HEK293 (cell line): ENCODE data around the gene CDK3.

Experiments
- CTCF ChIA-PET: fragments of 350-600 bp; formaldehyde crosslinking; extraction: SDS; loops from one replicate; lab custom pipeline; 2021; ENCODE audit warnings: antibody characterized with exemption; lab: Yijun Ruan, JAX
- POLR2A ChIA-PET: fragments of 300-600 bp; formaldehyde crosslinking; extraction: SDS; loops from one replicate; lab custom pipeline; 2020; ENCODE audit warnings: antibody characterized with exemption, inconsistent platforms; lab: Yijun Ruan, JAX
- H3K27ac ChIP-seq: fragments of 200-500 bp; sonication (Bioruptor generic); 2 replicates; pipeline ENCODE4 v1.5.1; 2014; ENCODE audit warnings: low read depth, low read length, control low read depth, inconsistent platforms; ENCODE audit errors: extremely low read depth
- H3K36me3 ChIP-seq, 2 experiments: fragments of 200-500 bp in 1 of 2; sonication (Bioruptor generic) in 1 of 2; 1 replicate in 1 of 2; 2 replicates in 1 of 2; pipeline ENCODE4 v1.5.1; 2014 to 2017; ENCODE audit warnings: inconsistent platforms in 2 of 2, low read length in 2 of 2; ENCODE audit not compliant: control insufficient read depth in 2 of 2, insufficient read depth in 1 of 2
- H3K4me1 ChIP-seq: fragments of 200-500 bp; sonication (Bioruptor generic); 2 replicates; pipeline ENCODE4 v1.5.1; 2014; ENCODE audit warnings: mild to moderate bottlenecking, low read length, inconsistent platforms; ENCODE audit not compliant: control insufficient read depth, insufficient read depth
- H3K4me3 ChIP-seq: 2 replicates; pipeline ENCODE4 v1.5.1; 2011; ENCODE audit warnings: low read depth, mild to moderate bottlenecking, control low read depth, low read length, moderate library complexity
- H3K9me3 ChIP-seq: fragments of 200-500 bp; sonication (Bioruptor generic); 2 replicates; pipeline ENCODE4 v1.5.1; 2014; ENCODE audit warnings: low read depth, low read length, inconsistent platforms; ENCODE audit not compliant: control insufficient read depth, insufficient read depth
- BCL11A ChIP-seq: fragments of 450-650 bp; formaldehyde crosslinking; IDR thresholded peaks from 2 replicates; pipeline ENCODE4 v1.5.1; 2016; ENCODE audit warnings: low read depth, missing biosample characterization, missing genetic modification characterization
- FEZF1 ChIP-seq: fragments of 450-650 bp; formaldehyde crosslinking; IDR thresholded peaks from 2 replicates; pipeline ENCODE4 v1.5.1; 2016; ENCODE audit warnings: missing biosample characterization, missing genetic modification characterization
- HOXA7 ChIP-seq: sonication (generic); formaldehyde crosslinking; IDR thresholded peaks from 2 replicates; pipeline ENCODE4 v1.8.1; 2022; ENCODE audit warnings: missing genetic modification reagents, borderline replicate concordance
- HOXC10 ChIP-seq: sonication (generic); formaldehyde crosslinking; IDR thresholded peaks from 2 replicates; pipeline ENCODE4 v1.8.1; 2023; ENCODE audit warnings: mild to moderate bottlenecking, missing genetic modification reagents
- KLF1 ChIP-seq: fragments of 450-650 bp; formaldehyde crosslinking; IDR thresholded peaks from 2 replicates; pipeline ENCODE4 v1.5.1; 2016; ENCODE audit warnings: missing biosample characterization, missing genetic modification characterization
- KLF16 ChIP-seq: fragments of 450-650 bp; formaldehyde crosslinking; IDR thresholded peaks from 2 replicates; pipeline ENCODE4 v1.5.1; 2017; ENCODE audit warnings: missing biosample characterization, missing genetic modification characterization
- MYNN ChIP-seq: fragments of 450-650 bp; formaldehyde crosslinking; IDR thresholded peaks from 2 replicates; pipeline ENCODE4 v1.5.1; 2016; ENCODE audit warnings: missing biosample characterization, missing genetic modification characterization, borderline replicate concordance
- OSR2 ChIP-seq: fragments of 450-650 bp; formaldehyde crosslinking; IDR thresholded peaks from 2 replicates; pipeline ENCODE4 v1.5.1; 2016; ENCODE audit warnings: missing biosample characterization, missing genetic modification characterization
- PRDM1 ChIP-seq: fragments of 450-650 bp; formaldehyde crosslinking; IDR thresholded peaks from 2 replicates; pipeline ENCODE4; 2016; ENCODE audit warnings: missing biosample characterization, missing genetic modification characterization
- SETDB1 ChIP-seq: IDR thresholded peaks from one replicate; pipeline ENCODE4 v1.6.1; 2017; ENCODE audit warnings: mild to moderate bottlenecking, low read length, moderate library complexity, mixed read lengths; ENCODE audit not compliant: insufficient read length
- SP7 ChIP-seq: fragments of 450-650 bp; formaldehyde crosslinking; IDR thresholded peaks from 2 replicates; pipeline ENCODE4 v1.5.1; 2016; ENCODE audit warnings: missing biosample characterization, missing genetic modification characterization
- TRIM28 ChIP-seq: IDR thresholded peaks from 2 replicates; pipeline ENCODE4 v1.6.1; 2011; ENCODE audit warnings: low read length, control low read depth, borderline replicate concordance
- WT1 ChIP-seq: fragments of 450-650 bp; formaldehyde crosslinking; IDR thresholded peaks from 2 replicates; pipeline ENCODE4 v1.5.1; 2016; ENCODE audit warnings: missing biosample characterization, missing genetic modification characterization
- ZEB2 ChIP-seq: fragments of 450-650 bp; formaldehyde crosslinking; IDR thresholded peaks from 2 replicates; pipeline ENCODE4 v1.5.1; 2016; ENCODE audit warnings: missing biosample characterization, missing genetic modification characterization
- ZFP41 ChIP-seq: fragments of 450-650 bp; formaldehyde crosslinking; IDR thresholded peaks from 2 replicates; pipeline ENCODE4 v1.5.1; 2016; ENCODE audit warnings: missing biosample characterization, missing genetic modification characterization, borderline replicate concordance
- ZNF138 ChIP-seq: fragments of 450-650 bp; formaldehyde crosslinking; IDR thresholded peaks from 2 replicates; pipeline ENCODE4 v1.5.1; 2016; ENCODE audit warnings: missing biosample characterization, missing genetic modification characterization, borderline replicate concordance
- ZNF155 ChIP-seq: fragments of 450-650 bp; formaldehyde crosslinking; IDR thresholded peaks from 2 replicates; pipeline ENCODE4 v1.5.1; 2016; ENCODE audit warnings: missing biosample characterization, missing genetic modification characterization
- ZNF2 ChIP-seq: fragments of 450-650 bp; formaldehyde crosslinking; IDR thresholded peaks from 2 replicates; pipeline ENCODE4 v1.5.1; 2016; ENCODE audit warnings: missing biosample characterization, missing genetic modification characterization
- ZNF223 ChIP-seq: fragments of 450-650 bp; formaldehyde crosslinking; IDR thresholded peaks from 2 replicates; pipeline ENCODE4 v1.5.1; 2016; ENCODE audit warnings: missing biosample characterization, missing genetic modification characterization
- ZNF473 ChIP-seq: fragments of 450-650 bp; formaldehyde crosslinking; IDR thresholded peaks from 2 replicates; pipeline ENCODE4 v1.5.1; 2017; ENCODE audit warnings: missing biosample characterization, missing genetic modification characterization
- ZNF48 ChIP-seq: fragments of 450-650 bp; formaldehyde crosslinking; IDR thresholded peaks from 2 replicates; pipeline ENCODE4 v1.5.1; 2016; ENCODE audit warnings: missing biosample characterization, missing genetic modification characterization
- ZNF510 ChIP-seq: fragments of 450-650 bp; formaldehyde crosslinking; IDR thresholded peaks from 2 replicates; pipeline ENCODE4 v1.5.1; 2018; ENCODE audit warnings: mild to moderate bottlenecking, missing genetic modification characterization, missing biosample characterization; ENCODE audit not compliant: insufficient replicate concordance
- ZNF530 ChIP-seq: fragments of 450-650 bp; formaldehyde crosslinking; IDR thresholded peaks from 2 replicates; pipeline ENCODE4 v1.5.1; 2016; ENCODE audit warnings: low read depth, missing biosample characterization, missing genetic modification characterization
- ZNF558 ChIP-seq: fragments of 450-650 bp; formaldehyde crosslinking; IDR thresholded peaks from 2 replicates; pipeline ENCODE4 v1.5.1; 2016; ENCODE audit warnings: missing biosample characterization, missing genetic modification characterization
- ZNF571 ChIP-seq: fragments of 450-650 bp; formaldehyde crosslinking; IDR thresholded peaks from 2 replicates; pipeline ENCODE4 v1.5.0; 2017; ENCODE audit warnings: missing biosample characterization, missing genetic modification characterization
- ZNF629 ChIP-seq: fragments of 450-650 bp; formaldehyde crosslinking; IDR thresholded peaks from 2 replicates; pipeline ENCODE4 v1.5.1; 2017; ENCODE audit warnings: missing biosample characterization, missing genetic modification characterization
- ZNF792 ChIP-seq: fragments of 450-650 bp; formaldehyde crosslinking; IDR thresholded peaks from 2 replicates; pipeline ENCODE4 v1.5.1; 2016; ENCODE audit warnings: missing biosample characterization, missing genetic modification characterization
- TF ChIP-seq, protein P1 (sequence below): sonication (generic); formaldehyde crosslinking; IDR thresholded peaks from 2 replicates; pipeline ENCODE4 v1.8.1; 2022; ENCODE audit warnings: mild to moderate bottlenecking, moderate library complexity, missing genetic modification reagents
- TF ChIP-seq, protein P2 (sequence below): fragments of 450-650 bp; formaldehyde crosslinking; IDR thresholded peaks from 2 replicates; pipeline ENCODE4 v1.5.1; 2016; ENCODE audit warnings: missing biosample characterization, missing genetic modification characterization, borderline replicate concordance

The CDK3 gene

GRCh38 chr17:76013377-76013932 is 12.8 kb downstream of the CDK3 start:
- TF ChIP-seq ZNF155 (no peak), FEZF1 (tag by site-specific recombination) (no peak), TRIM28 (no peak), ZNF558 (tag by site-specific recombination) (no peak), ZNF473 (tag by site-specific recombination) (no peak), ZNF510 (tag by site-specific recombination) (no peak), KLF16 (tag by site-specific recombination) (no peak), ZFP41 (tag by site-specific recombination) (no peak), SP7 (tag by site-specific recombination) (no peak)
- ChIA-PET POLR2A (interaction anchor here (0.6 to 1.8 kb wide), 5 partner anchors 16 to 66 kb away, joined by 5 to 11 read pairs (median 6); partner anchors contain the start of gene SRP68), CTCF (interaction anchor here (0.5 to 8.4 kb wide), 59 partner anchors 11 to 737 kb away, joined by 3 to 136 read pairs (median 6); partner anchors contain the start of genes CDK3, EXOC7, GALR2 and MRPL38)
- Histone ChIP-seq H3K9me3 (no peaks in the 10 kb centered on the region), H3K4me1 (no peaks in the 10 kb centered on the region), H3K4me3 (no peak overlapping the region), H3K27ac (no peak overlapping the region), H3K36me3 (no peaks in the 10 kb centered on the region)

DNA sequence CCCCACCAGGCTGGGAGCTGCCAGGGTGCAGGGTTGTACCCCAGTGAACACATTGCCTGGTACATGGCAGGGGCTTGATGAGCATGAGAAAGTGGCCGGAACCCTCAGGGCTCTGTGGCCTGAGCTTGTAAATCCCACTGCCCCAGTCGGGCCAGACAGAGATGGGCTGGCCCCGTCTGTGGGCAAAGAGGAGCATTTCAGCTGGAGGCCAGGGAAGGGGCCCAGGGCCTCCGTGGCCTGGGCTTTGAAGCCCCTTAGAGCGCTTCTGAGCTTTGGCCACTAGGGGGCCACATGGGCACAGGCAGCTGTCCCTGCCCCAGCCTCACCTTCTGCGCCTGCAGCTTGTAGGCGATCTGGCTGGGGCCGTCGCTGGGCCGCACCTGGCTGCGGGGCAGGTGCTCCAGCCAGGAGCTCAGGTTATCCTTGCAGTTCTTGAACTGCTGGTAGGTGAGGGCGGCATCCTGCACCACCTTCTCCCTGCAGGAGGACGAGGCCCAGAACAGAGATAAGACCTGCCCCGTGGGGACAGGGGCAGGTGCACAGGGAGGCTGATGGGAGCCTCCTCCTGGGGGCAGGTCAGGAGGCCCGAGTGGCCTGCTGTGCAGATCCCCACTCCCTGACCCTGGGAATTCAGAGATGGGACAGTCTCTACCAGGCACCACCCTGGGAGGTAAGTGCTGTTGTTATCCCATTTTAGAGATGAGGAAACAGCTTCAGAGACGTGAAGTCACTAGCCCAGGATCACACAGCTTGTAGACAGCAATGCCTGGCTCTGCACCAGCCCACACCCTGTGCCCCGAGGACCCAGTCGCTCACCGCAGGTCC is 13.7 kb downstream of the CDK3 start:
- Histone ChIP-seq H3K9me3 (no peaks in the 10 kb centered on the region), H3K4me3 (no peak overlapping the region), H3K36me3 (no peaks in the 10 kb centered on the region), H3K4me1 (no peaks in the 10 kb centered on the region), H3K27ac (no peak overlapping the region)
- ChIA-PET POLR2A (interaction anchor here (0.6 to 1.8 kb wide), 8 partner anchors 15 to 110 kb away, joined by 3 to 11 read pairs (median 5); partner anchors contain the start of gene SRP68), CTCF (interaction anchor here (0.5 to 8.4 kb wide), 81 partner anchors 8 to 736 kb away, joined by 3 to 136 read pairs (median 5); partner anchors contain the start of genes CDK3, EXOC7, GALR2 and MRPL38)
- TF ChIP-seq OSR2 (tag by site-specific recombination) (no peak), HOXA7 (no peak), KLF1 (no peak), ZNF223 (tag by site-specific recombination) (no peak), ZNF792 (no peak), ZNF629 (tag by site-specific recombination) (no peak), ZNF571 (tag by site-specific recombination) (no peak), ZNF530 (no peak), ZNF2 (tag by site-specific recombination) (0 out of 2 replicates have a peak, but pooled peaks have one; percentile 70), BCL11A (tag by site-specific recombination) (no peak), SETDB1 (no peak), ZNF48 (tag by site-specific recombination) (no peak), MYNN (no peak), WT1 (tag by site-specific recombination) (no peak), PRDM1 (tag by site-specific recombination) (no peak), HOXC10 (CRISPR knock-in tag) (no peak), ZEB2 (peak; percentile 64), ZNF138 (tag by site-specific recombination) (no peak)
- TF ChIP-seq, protein P1, sequence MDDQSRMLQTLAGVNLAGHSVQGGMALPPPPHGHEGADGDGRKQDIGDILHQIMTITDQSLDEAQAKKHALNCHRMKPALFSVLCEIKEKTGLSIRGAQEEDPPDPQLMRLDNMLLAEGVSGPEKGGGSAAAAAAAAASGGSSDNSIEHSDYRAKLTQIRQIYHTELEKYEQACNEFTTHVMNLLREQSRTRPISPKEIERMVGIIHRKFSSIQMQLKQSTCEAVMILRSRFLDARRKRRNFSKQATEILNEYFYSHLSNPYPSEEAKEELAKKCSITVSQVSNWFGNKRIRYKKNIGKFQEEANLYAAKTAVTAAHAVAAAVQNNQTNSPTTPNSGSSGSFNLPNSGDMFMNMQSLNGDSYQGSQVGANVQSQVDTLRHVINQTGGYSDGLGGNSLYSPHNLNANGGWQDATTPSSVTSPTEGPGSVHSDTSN (CRISPR knock-in tag): 0 out of 2 replicates have a peak, but pooled peaks have one; percentile 22
- TF ChIP-seq, protein P2, sequence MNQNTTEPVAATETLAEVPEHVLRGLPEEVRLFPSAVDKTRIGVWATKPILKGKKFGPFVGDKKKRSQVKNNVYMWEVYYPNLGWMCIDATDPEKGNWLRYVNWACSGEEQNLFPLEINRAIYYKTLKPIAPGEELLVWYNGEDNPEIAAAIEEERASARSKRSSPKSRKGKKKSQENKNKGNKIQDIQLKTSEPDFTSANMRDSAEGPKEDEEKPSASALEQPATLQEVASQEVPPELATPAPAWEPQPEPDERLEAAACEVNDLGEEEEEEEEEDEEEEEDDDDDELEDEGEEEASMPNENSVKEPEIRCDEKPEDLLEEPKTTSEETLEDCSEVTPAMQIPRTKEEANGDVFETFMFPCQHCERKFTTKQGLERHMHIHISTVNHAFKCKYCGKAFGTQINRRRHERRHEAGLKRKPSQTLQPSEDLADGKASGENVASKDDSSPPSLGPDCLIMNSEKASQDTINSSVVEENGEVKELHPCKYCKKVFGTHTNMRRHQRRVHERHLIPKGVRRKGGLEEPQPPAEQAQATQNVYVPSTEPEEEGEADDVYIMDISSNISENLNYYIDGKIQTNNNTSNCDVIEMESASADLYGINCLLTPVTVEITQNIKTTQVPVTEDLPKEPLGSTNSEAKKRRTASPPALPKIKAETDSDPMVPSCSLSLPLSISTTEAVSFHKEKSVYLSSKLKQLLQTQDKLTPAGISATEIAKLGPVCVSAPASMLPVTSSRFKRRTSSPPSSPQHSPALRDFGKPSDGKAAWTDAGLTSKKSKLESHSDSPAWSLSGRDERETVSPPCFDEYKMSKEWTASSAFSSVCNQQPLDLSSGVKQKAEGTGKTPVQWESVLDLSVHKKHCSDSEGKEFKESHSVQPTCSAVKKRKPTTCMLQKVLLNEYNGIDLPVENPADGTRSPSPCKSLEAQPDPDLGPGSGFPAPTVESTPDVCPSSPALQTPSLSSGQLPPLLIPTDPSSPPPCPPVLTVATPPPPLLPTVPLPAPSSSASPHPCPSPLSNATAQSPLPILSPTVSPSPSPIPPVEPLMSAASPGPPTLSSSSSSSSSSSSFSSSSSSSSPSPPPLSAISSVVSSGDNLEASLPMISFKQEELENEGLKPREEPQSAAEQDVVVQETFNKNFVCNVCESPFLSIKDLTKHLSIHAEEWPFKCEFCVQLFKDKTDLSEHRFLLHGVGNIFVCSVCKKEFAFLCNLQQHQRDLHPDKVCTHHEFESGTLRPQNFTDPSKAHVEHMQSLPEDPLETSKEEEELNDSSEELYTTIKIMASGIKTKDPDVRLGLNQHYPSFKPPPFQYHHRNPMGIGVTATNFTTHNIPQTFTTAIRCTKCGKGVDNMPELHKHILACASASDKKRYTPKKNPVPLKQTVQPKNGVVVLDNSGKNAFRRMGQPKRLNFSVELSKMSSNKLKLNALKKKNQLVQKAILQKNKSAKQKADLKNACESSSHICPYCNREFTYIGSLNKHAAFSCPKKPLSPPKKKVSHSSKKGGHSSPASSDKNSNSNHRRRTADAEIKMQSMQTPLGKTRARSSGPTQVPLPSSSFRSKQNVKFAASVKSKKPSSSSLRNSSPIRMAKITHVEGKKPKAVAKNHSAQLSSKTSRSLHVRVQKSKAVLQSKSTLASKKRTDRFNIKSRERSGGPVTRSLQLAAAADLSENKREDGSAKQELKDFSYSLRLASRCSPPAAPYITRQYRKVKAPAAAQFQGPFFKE (tag by site-specific recombination): no peak
